GM18907 (cell line): ENCODE measurements around the gene TAS2R46.
"Not testable (repeated sequence)": the region's sequence is repeated elsewhere in the genome, so short reads cannot be mapped to it uniquely, and the experiment has no call there.

Source experiments
- ATAC-seq: cut with Tn5 transposase; IDR thresholded peaks from one replicate; pipeline ENCODE4 v1.9.1; 2021; ENCODE audit warnings: mild to moderate bottlenecking, moderate library complexity; ENCODE audit not compliant: unreplicated experiment

The TAS2R46 gene, protein sequence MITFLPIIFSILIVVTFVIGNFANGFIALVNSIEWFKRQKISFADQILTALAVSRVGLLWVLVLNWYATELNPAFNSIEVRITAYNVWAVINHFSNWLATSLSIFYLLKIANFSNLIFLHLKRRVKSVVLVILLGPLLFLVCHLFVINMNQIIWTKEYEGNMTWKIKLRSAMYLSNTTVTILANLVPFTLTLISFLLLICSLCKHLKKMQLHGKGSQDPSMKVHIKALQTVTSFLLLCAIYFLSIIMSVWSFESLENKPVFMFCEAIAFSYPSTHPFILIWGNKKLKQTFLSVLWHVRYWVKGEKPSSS

DNA sequence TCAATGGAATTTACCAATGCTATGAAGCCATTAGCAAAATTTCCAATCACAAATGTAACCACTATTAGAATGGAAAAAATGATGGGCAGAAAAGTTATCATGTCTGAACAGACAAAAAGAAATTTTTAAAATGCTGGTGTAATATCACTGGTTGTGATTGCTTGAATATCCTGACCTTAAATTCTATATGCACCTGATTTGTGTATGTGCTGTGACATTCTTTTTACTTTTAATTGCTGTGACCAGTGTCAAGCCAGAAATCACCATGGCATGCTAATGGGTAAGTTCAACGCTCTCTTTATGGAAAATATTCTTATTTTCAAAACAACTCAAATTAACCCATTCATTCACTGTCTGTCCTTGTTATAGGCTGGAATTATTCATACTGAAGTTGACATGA is at the start of gene TAS2R46:
Gene TAS2R46 (minus strand): TSS at position 101 of the 400 bp plus-strand sequence. CDS start 0 bp downstream, at position 101.
- not testable (repeated sequence) for ATAC-seq

DNA sequence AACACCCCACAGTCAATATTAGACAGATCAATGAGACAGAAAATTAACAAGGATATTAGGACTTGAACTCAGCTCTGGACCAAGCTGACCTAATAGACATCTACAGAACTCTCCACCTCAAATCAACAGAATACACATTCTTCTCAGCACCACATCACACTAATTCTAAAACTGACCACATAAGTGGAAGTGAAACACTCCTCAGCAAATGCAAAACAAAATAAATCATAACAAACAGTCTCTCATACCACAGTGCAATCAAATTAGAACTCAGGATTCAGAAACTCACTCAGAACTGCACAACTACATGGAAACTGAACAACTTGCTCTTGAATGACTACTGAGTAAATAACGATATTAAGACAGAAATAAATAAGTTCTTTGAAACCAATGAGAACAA is 49.1 kb upstream of the TAS2R46 start:
- not testable (repeated sequence) for ATAC-seq

DNA sequence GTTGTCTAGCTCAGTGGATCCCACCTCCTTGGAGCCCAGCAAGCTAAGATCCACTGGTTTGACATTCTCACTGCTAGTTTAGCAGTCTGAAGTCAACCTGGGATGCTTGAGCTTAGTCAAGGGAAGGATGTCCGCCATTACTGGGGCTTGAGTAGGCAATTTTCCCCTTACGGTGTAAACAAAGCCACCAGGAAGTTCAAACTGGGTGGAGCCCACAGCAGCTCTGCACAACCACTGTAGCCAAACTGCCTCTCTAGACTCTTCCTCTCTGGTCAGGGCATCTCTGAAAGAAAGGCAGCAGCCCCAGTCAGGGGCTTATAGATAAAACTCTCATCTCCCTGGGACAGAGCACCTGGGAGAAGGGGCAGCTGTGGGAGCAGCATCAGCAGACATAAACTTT is 46.8 kb upstream of the TAS2R46 start:
- no peak for ATAC-seq

DNA sequence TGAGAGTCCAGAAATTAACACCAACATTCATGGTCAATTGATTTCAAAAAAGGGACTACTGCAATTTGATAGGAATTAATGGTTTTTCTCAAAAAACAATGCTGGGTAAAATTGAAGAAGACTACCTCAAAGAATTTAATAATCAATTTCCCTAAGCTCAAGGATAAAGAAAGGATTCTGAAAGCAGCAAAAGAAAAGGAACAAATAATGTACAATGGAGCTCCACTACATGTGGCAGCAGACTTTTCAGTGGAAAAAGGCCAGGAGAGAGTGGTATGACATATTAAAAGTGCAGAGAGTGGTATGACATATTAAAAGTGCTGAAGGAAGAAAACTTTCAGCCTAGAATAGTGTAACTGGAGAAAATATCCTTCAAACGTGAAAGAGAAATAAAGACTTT is 45.6 kb upstream of the TAS2R46 start:
- ATAC-seq = no peak

DNA sequence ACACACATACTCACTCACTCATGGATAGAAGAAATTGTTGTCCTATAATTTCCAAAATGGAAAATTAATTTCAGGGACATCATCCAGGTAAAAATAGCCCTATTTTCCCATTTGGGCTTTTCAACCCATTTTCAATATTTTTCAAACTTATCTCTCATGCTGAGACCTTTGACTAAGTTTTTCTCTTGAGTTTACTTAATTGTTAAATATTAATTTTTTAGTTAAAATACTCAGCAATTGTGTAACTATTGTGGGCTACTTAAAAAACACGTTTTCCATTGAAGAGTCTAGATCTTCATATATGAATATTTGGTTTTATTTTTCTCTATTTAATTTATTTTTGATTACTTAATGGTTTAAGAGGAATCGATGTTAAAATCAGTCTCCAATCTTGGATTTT is 44.2 kb upstream of the TAS2R46 start:
- no peak for ATAC-seq

DNA sequence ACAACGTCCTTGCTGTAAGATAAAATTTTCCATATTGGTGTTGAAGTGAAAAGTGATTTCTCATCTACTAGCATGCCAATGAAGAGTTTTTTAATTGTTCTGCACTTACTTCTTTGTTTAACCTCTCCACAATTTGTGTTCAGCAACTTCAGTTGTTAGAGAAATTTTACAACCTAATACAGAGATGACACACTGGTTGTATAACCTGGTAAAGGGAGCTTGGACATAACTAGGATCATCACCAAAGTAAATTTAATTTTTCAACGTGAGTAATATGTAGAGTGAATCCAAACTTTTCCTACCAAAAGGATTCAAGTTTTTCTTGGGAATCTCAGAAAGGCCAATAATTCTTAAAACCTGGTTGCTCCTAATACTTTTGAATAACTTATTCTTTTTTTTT is 43.5 kb upstream of the TAS2R46 start:
- no peak for ATAC-seq

DNA sequence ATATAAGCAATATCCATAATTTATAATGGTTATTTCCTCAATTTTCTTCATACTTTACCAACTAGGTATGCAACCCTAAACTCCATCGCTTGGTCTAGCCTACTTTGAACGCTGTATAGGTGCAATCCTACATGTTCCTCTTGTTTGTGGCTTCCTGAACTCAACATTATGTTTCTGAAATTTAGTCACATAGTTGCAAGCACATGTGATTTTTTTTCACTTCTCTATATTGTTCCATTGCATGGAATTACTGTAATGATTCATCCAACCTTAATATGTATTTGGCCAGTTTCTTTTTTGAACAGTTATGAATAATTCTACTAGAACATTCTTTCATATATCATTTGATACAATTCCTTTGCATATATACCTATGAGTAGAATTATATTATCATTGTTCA is 32.8 kb upstream of the TAS2R46 start:
- ATAC-seq = not testable (repeated sequence)

DNA sequence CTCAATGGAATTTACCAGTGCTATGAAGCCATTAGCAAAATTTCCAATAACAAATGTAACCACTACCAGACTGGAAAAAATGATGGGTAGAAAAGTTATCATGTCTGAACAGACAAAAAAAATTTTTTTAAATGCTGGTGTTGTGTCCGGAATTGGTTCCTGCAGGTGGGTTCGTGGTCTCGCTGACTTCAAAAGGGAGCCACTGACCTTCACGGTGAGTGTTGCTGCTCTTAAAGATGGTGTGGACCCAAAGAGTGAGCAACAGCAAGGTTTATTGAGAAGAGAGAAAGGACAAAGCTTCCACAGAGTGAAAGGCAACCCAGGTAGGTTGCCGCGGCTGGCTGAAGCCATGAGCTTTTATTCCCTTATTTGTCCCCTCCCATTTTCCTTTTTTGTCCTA is 30.0 kb upstream of the TAS2R46 start, which contains the start of gene TAS2R43:
Gene TAS2R43 (minus strand): TSS at position 186 of the 400 bp plus-strand sequence. CDS start 84 bp downstream, at position 102.
- ATAC-seq = no peak

DNA sequence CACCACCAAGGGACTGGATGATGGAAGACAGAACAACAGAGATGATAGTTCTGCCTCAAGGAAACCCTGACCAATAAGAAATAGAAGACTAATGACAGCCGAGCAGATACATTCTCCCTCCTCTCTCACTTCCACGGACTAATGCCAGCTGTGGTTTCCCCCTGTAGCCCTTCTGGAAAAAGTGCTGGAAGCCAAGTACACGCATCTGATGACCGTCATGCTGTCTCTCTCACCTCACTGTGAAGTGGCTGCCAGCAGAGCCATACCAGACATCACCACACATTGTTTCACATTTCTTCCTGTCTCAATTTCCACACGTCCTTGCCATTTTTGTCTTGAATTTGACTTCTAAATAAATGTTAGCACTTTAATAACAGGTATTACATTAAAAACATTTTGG is 27.2 kb upstream of the TAS2R46 start:
- ATAC-seq = no peak

DNA sequence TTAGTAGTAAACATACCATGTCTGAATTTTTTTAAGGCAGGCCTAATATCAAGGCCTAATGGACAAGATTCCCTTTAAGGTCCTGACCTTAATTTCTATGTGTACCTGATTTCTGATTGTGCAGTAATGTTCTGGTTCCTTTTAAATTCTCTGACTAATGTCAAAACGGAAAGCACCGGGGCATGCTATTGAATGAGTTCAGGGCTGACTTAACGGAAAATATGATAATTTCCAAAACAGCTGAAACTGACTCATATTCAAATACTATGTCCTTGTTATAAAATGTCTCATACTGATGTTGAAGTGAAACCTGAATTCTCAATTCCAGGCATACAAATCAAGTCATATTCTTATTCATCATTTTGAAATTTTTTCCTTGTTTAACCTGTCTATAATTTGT is 23.3 kb upstream of the TAS2R46 start:
- no peak for ATAC-seq

DNA sequence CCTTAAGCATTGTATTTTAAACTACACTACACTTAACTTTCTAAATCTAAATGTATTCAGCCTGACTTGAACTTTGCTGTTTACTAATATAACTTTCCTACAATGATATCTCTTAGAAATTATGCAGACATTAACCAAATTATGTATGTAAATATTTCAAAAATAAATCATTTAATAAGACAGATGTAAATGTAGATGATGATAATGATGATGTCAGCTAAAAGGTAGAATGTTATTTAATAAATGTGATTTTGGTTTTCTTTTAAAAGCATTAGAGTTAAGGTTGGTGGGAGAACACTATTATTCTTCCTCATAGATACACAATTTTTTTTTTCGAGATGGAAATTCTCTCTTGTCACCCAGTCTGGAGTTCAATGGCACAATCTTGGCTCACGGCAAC is 19.9 kb upstream of the TAS2R46 start:
- no peak for ATAC-seq

DNA sequence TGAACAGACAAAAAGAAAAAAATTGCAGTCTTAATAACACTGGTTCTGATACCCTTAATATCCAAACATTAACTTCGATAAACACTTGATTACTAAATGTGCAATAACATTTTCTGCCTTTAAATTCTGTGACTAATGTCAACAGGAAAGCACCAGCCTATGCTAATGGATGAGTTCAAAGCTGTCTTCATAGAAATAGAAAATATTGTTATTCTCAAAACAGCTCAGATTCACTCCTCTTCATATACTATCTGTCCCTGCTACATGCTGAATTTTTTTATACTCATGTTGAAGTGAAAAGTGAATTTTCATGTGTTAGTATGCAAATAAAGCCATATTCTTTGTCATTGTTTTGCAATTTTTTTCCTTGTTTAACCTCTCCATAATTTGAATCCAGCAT is 16.2 kb upstream of the TAS2R46 start:
- ATAC-seq = no peak

DNA sequence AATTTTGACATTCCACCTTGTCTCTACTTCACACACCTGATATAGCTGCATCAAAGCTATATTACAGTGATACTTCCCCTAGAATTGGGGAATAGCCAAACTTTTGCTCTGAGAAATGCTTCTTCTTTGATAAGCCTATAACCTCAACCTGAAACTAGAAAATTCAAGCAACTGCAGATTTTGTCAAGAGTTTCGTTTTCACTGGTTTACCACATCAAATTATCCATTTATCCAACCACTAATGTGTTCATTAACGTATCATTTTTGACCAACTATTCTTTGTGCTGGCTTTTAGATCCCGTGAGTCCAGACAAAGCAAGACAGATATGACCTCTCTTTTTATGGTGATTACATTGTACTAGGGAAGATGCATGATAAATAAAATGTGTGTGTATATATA is 13.5 kb upstream of the TAS2R46 start:
- ATAC-seq = peak; percentile 55

DNA sequence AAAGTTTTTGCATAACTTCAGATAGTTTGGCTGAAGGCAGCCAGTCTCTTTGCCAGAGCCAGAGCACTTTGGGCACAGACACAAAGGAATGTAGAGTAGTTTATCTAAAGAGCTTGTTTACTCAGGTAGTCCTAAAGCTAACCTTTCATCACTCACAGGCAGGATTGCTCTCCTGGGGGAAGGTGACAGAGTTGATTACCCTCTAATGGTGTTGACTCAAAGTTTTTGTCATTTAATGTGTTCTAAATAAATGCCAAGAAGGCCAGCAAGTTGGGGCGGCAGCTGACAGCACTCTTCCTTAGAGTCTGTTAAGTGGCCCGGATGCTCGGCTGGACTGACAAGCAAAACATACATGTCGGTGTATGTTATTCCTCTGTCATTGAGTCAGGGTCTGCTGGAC is 9.3 kb upstream of the TAS2R46 start:
- no peak for ATAC-seq

DNA sequence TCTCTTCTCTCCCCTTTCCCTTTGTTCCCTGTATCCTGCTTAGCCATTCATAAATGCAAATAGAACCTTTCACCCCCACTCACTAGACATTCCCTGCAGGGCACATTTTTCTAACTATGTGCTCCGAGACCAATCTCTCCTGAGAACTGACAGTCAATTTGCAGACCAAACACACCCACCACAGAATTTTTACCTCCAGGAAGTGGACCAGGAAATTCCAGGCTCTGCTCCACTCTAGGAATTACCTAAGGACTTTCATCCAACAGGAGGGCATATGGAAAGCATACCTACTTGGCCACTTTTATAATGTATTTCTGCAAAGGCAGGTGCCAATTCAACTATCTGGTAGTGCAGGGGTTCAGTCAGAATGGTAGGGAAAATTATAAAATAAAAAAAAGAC is 8.9 kb upstream of the TAS2R46 start:
- no peak for ATAC-seq

DNA sequence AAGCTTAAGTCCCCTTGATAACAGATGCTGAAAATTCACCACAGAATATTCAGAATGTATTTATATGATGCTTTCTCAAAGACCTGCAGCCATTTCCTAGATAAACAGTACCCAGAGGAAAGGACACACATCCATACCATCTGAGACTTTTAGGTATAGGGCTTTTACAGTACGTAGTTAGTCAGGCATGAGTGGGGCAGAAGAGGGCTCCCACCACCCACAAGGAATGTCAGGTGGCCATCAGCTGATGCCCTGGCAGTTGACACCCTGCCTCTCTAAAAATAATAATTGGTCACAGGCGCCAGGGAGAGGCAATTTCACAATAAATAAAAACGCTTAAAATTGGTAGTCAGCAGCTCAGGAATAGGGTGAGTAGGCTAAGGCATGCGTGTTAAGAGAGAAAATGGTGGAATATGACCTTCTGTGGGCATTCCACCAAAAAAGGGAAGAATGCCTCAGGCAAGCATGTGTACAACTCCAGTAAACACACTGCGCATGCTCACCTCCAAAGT is 7.8 kb upstream of the TAS2R46 start:
- no peak for ATAC-seq

DNA sequence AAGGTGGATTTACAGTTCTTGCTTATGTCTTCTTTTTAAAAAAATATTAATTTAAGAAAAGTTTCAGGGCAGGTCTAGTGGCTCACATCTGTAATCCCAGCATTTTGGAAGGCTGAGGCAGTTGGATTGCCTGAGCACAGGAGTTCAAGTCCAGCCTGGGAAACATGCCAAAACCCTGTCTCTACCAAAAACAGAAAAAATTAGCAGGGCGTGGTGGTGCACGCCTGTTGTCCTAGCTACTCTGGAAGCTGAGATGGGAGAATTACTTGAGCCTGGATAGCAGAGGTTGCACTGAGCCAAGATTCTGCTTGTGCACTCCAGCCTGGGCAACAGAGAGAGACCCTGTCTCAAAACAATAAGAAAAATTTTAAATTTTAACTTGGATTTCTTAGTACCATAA is 5.4 kb upstream of the TAS2R46 start:
- ATAC-seq = no peak

DNA sequence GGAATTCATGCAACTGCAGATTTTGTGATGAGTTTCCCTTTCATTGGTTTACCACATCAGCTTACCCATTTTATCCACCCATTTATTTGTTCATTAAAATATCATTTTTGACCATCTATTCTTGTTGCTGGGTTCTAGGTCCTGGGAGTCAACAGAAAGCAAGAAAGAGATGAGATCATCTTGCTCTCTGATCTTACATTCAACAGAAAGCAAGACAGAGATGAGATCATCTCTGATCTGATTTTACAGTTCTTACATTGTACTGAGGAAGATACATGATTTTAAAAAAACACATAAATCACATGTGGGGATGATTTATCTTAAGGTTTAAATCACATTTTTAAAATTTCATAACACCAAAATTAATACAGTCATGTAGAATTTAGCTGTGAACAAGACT is 2.3 kb downstream of the TAS2R46 start:
- ATAC-seq = no peak

DNA sequence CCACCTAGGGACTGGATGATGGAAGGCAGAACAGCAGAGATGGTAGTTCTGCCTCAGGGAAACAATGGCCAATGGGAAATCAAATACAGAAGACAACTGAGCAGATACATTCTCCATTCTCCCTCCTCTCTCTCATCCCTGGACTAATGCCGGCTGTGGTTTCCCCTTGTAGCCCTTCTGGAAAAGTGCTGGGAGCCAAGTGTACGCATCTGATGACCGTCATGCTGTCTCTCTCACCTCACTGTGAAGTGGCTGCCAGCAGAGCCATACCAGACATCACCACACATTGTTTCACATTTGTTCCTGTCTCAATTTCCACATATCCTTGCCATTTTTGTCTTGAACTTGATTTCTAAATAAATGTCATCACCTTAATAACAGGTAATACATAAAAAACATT is 3.1 kb downstream of the TAS2R46 start:
- no peak for ATAC-seq

DNA sequence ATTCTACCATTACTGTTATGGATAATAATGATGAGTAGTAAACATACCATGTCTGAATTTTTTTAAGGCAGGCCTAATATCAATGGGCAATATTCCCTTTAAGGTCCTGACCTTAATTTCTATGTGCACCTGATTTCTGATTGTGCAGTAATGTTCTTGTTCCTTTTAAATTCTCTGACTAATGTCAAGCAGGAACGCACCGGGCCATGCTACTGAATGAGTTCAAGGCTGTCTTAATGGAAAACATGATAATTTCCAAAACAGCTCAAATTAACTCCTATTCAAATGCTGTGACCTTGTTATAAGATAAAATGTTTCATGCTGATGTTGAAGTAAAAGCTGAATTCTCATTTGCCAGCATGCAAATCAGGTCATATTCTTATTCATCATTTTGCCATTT is 6.8 kb downstream of the TAS2R46 start:
- ATAC-seq = no peak

DNA sequence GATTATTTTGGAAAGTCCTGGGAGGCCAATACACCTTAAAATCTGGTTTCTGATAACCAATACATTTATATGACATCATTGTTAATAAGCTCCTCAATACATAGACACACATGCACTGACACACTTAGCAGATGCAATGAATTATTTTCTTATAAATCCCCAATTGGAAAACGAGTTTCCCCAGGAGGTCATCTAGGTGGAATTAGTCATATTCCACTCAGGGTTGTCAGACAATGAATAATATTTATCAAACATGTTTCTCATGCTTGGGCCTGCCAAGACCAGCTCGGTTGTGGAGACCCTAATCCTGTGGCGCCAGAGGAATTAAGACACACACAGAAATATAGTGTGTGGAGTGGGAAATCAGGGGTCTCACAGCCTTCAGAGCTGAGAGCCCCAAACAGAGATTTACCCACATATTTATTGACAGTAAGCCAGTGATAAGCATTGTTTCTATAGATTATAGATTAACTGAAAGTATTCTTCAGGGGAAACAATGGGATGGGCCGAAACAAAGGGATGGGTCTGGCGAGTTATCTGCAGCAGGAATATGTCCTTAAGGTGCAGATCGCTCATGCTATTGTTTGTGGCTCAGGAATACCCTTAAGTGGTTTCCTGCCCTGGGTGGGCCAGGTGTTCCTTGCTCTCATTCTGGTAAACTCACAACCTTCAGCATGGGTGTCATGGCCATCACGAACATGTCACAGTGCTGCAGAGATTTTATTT is 12.1 kb downstream of the TAS2R46 start:
- ATAC-seq = not testable (repeated sequence)

DNA sequence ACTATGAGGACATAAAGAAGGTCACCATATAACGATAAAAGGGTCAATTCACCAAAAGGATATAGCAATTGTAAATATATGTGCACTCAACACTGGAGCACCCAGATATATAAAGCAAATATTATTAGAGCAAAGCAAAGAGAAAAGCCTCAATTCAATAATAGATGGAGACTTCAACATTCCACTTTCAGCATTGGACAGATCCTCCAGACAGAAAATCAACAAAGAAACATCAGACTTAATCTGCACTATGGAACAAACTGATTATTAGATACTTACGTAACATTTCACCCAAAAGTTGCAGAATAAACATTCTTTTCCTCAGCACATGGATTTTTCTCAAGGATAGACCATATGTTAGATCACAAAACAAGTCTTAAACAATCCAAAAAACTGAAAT is 20.7 kb downstream of the TAS2R46 start:
- ATAC-seq = not testable (repeated sequence)
